Measurements from ENCODE around the gene INF2.

Gene INF2

DNA sequence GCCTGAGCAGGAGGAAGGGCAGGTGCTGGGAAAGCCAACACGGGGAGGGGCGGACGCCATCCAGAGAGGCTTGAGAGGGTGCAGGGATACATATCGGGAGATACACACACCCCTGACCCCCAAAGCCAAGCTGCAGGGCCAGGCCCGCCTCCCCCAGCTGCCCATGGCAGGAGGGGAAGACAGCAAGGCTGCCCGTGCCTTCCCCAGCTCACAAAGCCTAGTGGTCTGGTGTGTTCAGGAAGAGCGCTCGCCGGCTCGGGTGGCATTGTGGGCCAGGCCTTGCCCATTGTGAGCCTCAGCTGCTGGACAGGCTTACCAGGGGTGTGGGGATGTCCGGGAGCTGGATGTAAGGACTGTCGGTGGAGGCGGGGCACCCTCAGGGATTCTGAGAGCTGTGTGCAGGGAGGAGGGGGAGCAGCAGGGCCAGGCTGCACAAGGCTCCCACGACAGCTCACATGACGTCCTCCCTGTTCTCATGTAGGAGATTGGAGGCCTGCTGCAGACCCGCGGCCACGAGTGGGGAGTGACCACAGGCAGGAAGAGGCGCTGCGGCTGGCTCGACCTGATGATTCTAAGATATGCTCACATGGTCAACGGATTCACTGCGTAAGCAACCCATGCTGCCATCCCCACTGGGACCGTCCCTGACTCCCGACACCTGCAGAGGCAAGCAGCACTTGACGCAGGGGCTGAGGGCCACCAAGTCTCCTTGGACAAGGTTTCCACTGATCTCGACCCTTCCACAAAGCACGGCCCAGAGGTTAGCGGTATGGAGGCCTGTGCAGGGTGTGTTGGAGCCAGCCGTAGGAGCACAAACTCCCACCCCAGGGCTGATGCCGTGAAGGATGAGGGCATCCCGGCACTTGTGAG, 53.4 kb downstream of the INF2 start:
- DNase-seq (ENCODE audit: low read depth) = no peak
- no peak for TF ChIP-seq CTCF (conservative IDR thresholded peaks at IDR 0.05; ENCODE audit: low read depth, low read length)
- no peak overlapping the region for H3K4me3 ChIP-seq (ENCODE audit: low read length)

- H3K4me3 ChIP-seq (ENCODE audit: low read length) = no peak overlapping the region
- no peak for TF ChIP-seq CTCF (conservative IDR thresholded peaks at IDR 0.05; ENCODE audit: low read depth, low read length)
- no peak for DNase-seq (ENCODE audit: low read depth)
These were observed 54.3 kb downstream of the INF2 start for GRCh38 chr14:104743461-104744380.

GRCh38 chr14:104744484-104744883, 55.1 kb downstream of the INF2 start:
- DNase-seq (ENCODE audit: low read depth) = no peak
- no peak overlapping the region for H3K4me3 ChIP-seq (ENCODE audit: low read length)
- no peak for TF ChIP-seq CTCF (conservative IDR thresholded peaks at IDR 0.05; ENCODE audit: low read depth, low read length)

DNA sequence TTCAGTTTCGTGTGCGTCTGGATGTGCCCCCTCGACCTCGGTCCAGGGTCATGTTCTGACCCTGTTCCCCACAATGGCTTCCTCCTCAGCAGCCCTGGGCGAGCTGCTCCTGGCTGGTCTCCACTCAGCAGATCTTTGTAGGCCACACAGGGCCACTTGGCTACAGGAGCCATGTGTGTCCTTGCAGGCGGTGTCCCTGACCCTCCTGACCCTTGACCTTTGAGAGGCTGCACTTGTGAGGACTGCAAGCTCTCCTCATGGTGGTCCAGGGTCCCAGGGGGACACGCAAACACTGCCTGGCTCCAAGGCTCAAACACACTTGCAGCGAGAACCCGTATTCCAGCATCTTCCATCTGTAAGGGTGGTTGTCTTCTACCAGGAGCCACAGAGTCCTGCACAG, 56.0 kb downstream of the INF2 start:
- no peak for DNase-seq (ENCODE audit: low read depth)
- no peak for TF ChIP-seq CTCF (conservative IDR thresholded peaks at IDR 0.05; ENCODE audit: low read depth, low read length)
- no peak overlapping the region for H3K4me3 ChIP-seq (ENCODE audit: low read length)

DNA sequence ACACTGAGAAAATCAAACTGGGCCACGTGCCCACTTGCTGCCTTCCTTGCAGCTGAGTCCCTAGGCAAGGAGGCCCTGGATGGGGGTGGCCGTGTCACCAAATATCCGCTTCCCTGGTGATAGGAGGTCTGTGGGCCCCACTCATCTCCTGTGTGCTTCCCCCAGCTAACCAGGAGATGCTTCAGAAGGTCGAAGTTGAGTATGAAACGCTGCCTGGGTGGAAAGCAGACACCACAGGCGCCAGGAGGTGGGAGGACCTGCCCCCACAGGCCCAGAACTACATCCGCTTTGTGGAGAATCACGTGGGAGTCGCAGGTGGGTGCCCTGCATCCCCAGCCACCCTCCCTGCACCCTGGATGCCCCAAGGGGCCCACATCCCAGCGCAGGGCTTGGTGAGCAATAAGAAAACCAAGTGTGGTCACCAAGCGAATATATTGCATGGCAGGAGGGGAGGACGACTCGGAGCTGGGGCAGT, 56.7 kb downstream of the INF2 start:
- no peak overlapping the region for H3K4me3 ChIP-seq (ENCODE audit: low read length)
- no peak for TF ChIP-seq CTCF (conservative IDR thresholded peaks at IDR 0.05; ENCODE audit: low read depth, low read length)
- DNase-seq (ENCODE audit: low read depth) = no peak

GRCh38 chr14:104746934-104747481, 57.6 kb downstream of the INF2 start:
- no peak overlapping the region for H3K4me3 ChIP-seq (ENCODE audit: low read length)
- TF ChIP-seq CTCF (conservative IDR thresholded peaks at IDR 0.05; ENCODE audit: low read depth, low read length) = no peak
- no peak for DNase-seq (ENCODE audit: low read depth)

All from retinal pigment epithelial cell (primary cell).